ENCODE measurements around the gene LAMB3.

Gene LAMB3

GRCh38 chr1:209610631-209610905 lies 41.7 kb downstream of the LAMB3 start:
- ChIA-PET CTCF (interaction anchor here (1.0 to 2.2 kb wide), 4 partner anchors 13 to 34 kb away, joined by 3 to 8 read pairs (median 4); no protein-coding TSS in a partner anchor), POLR2A (no interaction called here)
- H3K27ac ChIP-seq (ENCODE audit: extremely low read depth, low read depth, low read length): no peak overlapping the region
- no peaks in the 10 kb centered on the region for H3K9me3 ChIP-seq (ENCODE audit: control insufficient read depth, insufficient read depth, low read depth, low read length)
- no peak overlapping the region for H3K4me3 ChIP-seq (ENCODE audit: low read depth, low read length)
- TF ChIP-seq ZNF670 (tag by site-specific recombination; IDR thresholded peaks at IDR 0.05; ENCODE audit: low read depth): no peak
- no peak for TF ChIP-seq ZNF423 (tag by site-specific recombination; IDR thresholded peaks at IDR 0.05)
- TF ChIP-seq ZNF600 (tag by site-specific recombination; IDR thresholded peaks at IDR 0.05): no peak
- no peak for TF ChIP-seq ZNF792 (tag by site-specific recombination; IDR thresholded peaks at IDR 0.05)
- TF ChIP-seq ZSCAN30 (tag by site-specific recombination; IDR thresholded peaks at IDR 0.05): no peak
- TF ChIP-seq ZNF362 (tag by site-specific recombination; IDR thresholded peaks at IDR 0.05): no peak
- TF ChIP-seq, protein P1, sequence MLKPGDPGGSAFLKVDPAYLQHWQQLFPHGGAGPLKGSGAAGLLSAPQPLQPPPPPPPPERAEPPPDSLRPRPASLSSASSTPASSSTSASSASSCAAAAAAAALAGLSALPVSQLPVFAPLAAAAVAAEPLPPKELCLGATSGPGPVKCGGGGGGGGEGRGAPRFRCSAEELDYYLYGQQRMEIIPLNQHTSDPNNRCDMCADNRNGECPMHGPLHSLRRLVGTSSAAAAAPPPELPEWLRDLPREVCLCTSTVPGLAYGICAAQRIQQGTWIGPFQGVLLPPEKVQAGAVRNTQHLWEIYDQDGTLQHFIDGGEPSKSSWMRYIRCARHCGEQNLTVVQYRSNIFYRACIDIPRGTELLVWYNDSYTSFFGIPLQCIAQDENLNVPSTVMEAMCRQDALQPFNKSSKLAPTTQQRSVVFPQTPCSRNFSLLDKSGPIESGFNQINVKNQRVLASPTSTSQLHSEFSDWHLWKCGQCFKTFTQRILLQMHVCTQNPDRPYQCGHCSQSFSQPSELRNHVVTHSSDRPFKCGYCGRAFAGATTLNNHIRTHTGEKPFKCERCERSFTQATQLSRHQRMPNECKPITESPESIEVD (tag by site-specific recombination; IDR thresholded peaks at IDR 0.05): no peak
- TF ChIP-seq ZNF138 (tag by site-specific recombination; IDR thresholded peaks at IDR 0.05; ENCODE audit: borderline replicate concordance): no peak
- no peak for TF ChIP-seq HOXC10 (CRISPR knock-in tag; IDR thresholded peaks at IDR 0.05)
- TF ChIP-seq, protein P2, sequence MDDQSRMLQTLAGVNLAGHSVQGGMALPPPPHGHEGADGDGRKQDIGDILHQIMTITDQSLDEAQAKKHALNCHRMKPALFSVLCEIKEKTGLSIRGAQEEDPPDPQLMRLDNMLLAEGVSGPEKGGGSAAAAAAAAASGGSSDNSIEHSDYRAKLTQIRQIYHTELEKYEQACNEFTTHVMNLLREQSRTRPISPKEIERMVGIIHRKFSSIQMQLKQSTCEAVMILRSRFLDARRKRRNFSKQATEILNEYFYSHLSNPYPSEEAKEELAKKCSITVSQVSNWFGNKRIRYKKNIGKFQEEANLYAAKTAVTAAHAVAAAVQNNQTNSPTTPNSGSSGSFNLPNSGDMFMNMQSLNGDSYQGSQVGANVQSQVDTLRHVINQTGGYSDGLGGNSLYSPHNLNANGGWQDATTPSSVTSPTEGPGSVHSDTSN (CRISPR knock-in tag; IDR thresholded peaks at IDR 0.05): no peak
- no peak for TF ChIP-seq ZNF560 (tag by site-specific recombination; IDR thresholded peaks at IDR 0.05; ENCODE audit: borderline replicate concordance)
- TF ChIP-seq HOXA7 (CRISPR knock-in tag; IDR thresholded peaks at IDR 0.05; ENCODE audit: borderline replicate concordance): no peak
- TF ChIP-seq ZNF747 (tag by site-specific recombination; IDR thresholded peaks at IDR 0.05): no peak
- no peak for TF ChIP-seq AEBP2 (tag by site-specific recombination; IDR thresholded peaks at IDR 0.05; ENCODE audit: borderline replicate concordance)
- TF ChIP-seq ZNF701 (tag by site-specific recombination; IDR thresholded peaks at IDR 0.05): no peak
- no peak for TF ChIP-seq ZNF776 (tag by site-specific recombination; IDR thresholded peaks at IDR 0.05; ENCODE audit: borderline replicate concordance)
- no peak for TF ChIP-seq ZNF610 (tag by site-specific recombination; IDR thresholded peaks at IDR 0.05; ENCODE audit: borderline replicate concordance)
- no peak for TF ChIP-seq ZNF302 (tag by site-specific recombination; IDR thresholded peaks at IDR 0.05; ENCODE audit: low read depth)
- H3K36me3 ChIP-seq (ENCODE audit: control insufficient read depth in 2 of 2, insufficient read depth in 1 of 2, low read length in 2 of 2): no peaks in the 10 kb centered on the region
- H3K4me1 ChIP-seq (ENCODE audit: control insufficient read depth, insufficient read depth, low read length): no peaks in the 10 kb centered on the region

DNA sequence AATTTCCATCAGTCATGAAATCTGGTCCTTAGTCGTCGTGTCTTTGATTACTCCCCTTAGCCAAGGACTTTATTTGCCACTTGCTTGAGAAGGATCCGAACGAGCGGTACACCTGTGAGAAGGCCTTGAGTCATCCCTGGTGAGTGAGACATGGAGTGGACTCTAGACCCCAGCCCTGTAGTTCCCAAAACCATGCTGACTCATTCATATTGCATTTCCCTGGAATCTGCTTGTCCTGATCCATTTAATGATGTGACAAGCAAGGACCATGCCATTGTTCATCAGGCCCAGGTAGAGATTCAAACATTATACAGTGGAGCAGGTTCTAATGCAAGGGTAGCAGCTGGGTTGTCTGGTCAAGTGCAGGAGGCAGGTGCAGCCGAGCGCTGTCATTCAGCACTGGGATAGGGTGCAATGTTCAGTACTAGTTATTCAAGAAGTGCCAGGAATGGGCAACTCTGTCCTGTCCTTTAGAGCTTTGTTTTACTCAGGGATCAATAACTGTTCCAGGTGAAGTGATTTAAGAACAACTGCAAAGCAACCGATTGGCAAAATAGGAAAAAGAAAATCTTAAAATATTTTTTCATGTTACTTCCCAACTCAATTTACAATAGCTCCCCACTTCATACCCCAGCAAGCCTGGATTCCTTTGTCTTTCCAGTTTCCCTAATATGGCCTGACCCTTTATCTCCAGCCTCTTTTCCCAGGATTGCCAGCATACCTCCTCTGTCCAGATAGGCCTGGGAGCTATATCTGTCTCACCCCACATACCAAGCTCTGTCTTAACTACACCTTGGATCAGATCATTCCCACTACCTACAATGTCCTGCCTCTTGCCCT lies 42.2 kb downstream of the LAMB3 start:
- H3K9me3 ChIP-seq (ENCODE audit: control insufficient read depth, insufficient read depth, low read depth, low read length): no peaks in the 10 kb centered on the region
- ChIA-PET CTCF (interaction anchor here (1.0 to 2.2 kb wide), 6 partner anchors 12 to 43 kb away, joined by 3 to 10 read pairs (median 4); no protein-coding TSS in a partner anchor), POLR2A (no interaction called here)
- H3K4me1 ChIP-seq (ENCODE audit: control insufficient read depth, insufficient read depth, low read length): no peaks in the 10 kb centered on the region
- no peak overlapping the region for H3K4me3 ChIP-seq (ENCODE audit: low read depth, low read length)
- no peaks in the 10 kb centered on the region for H3K36me3 ChIP-seq (ENCODE audit: control insufficient read depth in 2 of 2, insufficient read depth in 1 of 2, low read length in 2 of 2)
- H3K27ac ChIP-seq (ENCODE audit: extremely low read depth, low read depth, low read length): no peak overlapping the region
- TF ChIP-seq ZNF266 (tag by site-specific recombination; IDR thresholded peaks at IDR 0.05; ENCODE audit: low read depth): no peak
- no peak for TF ChIP-seq ZNF133 (tag by site-specific recombination; IDR thresholded peaks at IDR 0.05)
- no peak for TF ChIP-seq ZBTB6 (tag by site-specific recombination; IDR thresholded peaks at IDR 0.05)
- no peak for TF ChIP-seq ZNF335 (tag by site-specific recombination; conservative IDR thresholded peaks at IDR 0.05)
- TF ChIP-seq ZNF19 (tag by site-specific recombination; IDR thresholded peaks at IDR 0.05; ENCODE audit: low read depth): no peak
- no peak for TF ChIP-seq ZNF639 (tag by site-specific recombination; IDR thresholded peaks at IDR 0.05)
- no peak for TF ChIP-seq SCRT2 (tag by site-specific recombination; IDR thresholded peaks at IDR 0.05)
- TF ChIP-seq ZNF311 (tag by site-specific recombination; IDR thresholded peaks at IDR 0.05; ENCODE audit: borderline replicate concordance): no peak

Measured in HEK293 (cell line).